Heart left ventricle (tissue), 16 donors: ENCODE results near the gene MYO15A. TPM values are rescaled to one million over a fixed set of nuclear protein-coding genes. Genes with fewer than 3 reads are reported as not detected.

Experiments
- ATAC-seq, 4 donors: fragments of 200-7000 bp; cut with Tn5 transposase; one replicate each; pipeline ENCODE4 v1.9.1; 2020 to 2022; ENCODE audit warnings: moderate library complexity in 4 of 4, mild to moderate bottlenecking in 3 of 4, moderate number of reproducible peaks in 1 of 4
- DNase-seq, 5 donors: peaks; one replicate each; pipeline ENCODE4 v3.0.0-alpha.2; 2020
- H3K27ac ChIP-seq, 12 donors: fragments of 200-600 bp; sonication (generic) in 4 of 12; one replicate each; pipeline versions ENCODE4 v1.5.0 to v1.8.0; 2016 to 2022; ENCODE audit warnings: mild to moderate bottlenecking in 2 of 12
- H3K27me3 ChIP-seq, 9 donors: fragments of 200-600 bp; sonication (generic) in 2 of 9; one replicate each; pipeline versions ENCODE4 v1.5.1 to v1.8.0; 2016 to 2022; ENCODE audit warnings: mild to moderate bottlenecking in 3 of 9
- H3K36me3 ChIP-seq, 9 donors: fragments of 200-600 bp; sonication (generic) in 2 of 9; one replicate each; pipeline versions ENCODE4 v1.5.0 to v1.8.0; 2018 to 2022; ENCODE audit warnings: mild to moderate bottlenecking in 2 of 9
- H3K4me1 ChIP-seq, 12 donors: fragments of 200-600 bp; sonication (generic) in 4 of 12; one replicate each; pipeline versions ENCODE4 v1.5.0 to v1.8.0; 2016 to 2022; ENCODE audit warnings: mild to moderate bottlenecking in 3 of 12
- H3K4me3 ChIP-seq, 12 donors: fragments of 200-600 bp; sonication (generic) in 4 of 12; one replicate each; pipeline versions ENCODE4 v1.5.0 to v1.8.0; 2017 to 2022; ENCODE audit warnings: mild to moderate bottlenecking in 9 of 12, moderate library complexity in 4 of 12
- H3K9me3 ChIP-seq, 12 donors: fragments of 200-600 bp; sonication (generic) in 4 of 12; one replicate each; pipeline versions ENCODE4 v1.5.0 to v1.8.0; 2016 to 2022; ENCODE audit warnings: mild to moderate bottlenecking in 1 of 12
- POLR2A ChIP-seq, 2 donors: fragments of 450-650 bp; IDR thresholded peaks; one replicate each; pipeline ENCODE4 v1.6.1; 2017; ENCODE audit warnings: antibody characterized with exemption in 2 of 2, mild to moderate bottlenecking in 2 of 2, moderate library complexity in 2 of 2
- WGBS, 4 donors: extraction: QIAGEN DNeasy Blood & Tissue Kit in 2 of 4; methylation state at CpG; one replicate each; pipeline versions ENCODE4 v1.1.5 to v1.1.7; 2013 to 2018; 5-methylcytosine and 5-hydroxymethylcytosine counted together
- intact Hi-C, 10 donors: fragments of 100-400 bp; cut with DNase I; formaldehyde crosslinking; loops; one replicate each; pipeline versions ENCODE4 v1.11.1 to v1.14.2; 2022
- polyA plus RNA-seq, 2 donors: library from polyadenylated mRNA; stranded (reverse); fragments of 200-250 nt; gene quantifications; one replicate each; pipeline ENCODE4 v1.2.3, GENCODE V29; 2013
- total RNA-seq, 9 donors: library from RNA; depleted of rRNA in 2 of 9; stranded (reverse); fragments of >200 nt in 2 of 9; fragmentation: NEBNext Ultra II Directional in 3 of 9; extraction: Animal tissue kit (Norgen Biotek cat#: 25700) in 3 of 9; gene quantifications; one replicate each; pipeline versions ENCODE4 v1.1.0 to v1.2.4, GENCODE V29; 2016 to 2023
- TF ChIP-seq, protein P1 (sequence below), 12 donors: fragments of 200-600 bp; sonication (generic) in 4 of 12; IDR thresholded peaks; one replicate each; pipeline versions ENCODE4 v1.5.0 to v1.8.0; 2018 to 2022; ENCODE audit warnings: antibody characterized with exemption in 12 of 12, mild to moderate bottlenecking in 5 of 12
- donor health status: ischemic (EF 13 %, LVEDD 7.1; RV severe dilation, severe dysfunction).
- donor health status: healthy with polysubstance abuse.
- donor health status: DM: no; HTN: yes; CAD: no.
- donor health status: DM: no; HTN: no; CAD: no.
- donor health status: ischemic (EF 25% LVEDD 6.9; RV normal size, moderate dysfunction).
- donor health status: ischemic (EF 25% LVEDD 5.7; RV mildly dilated, moderate dysfunction).
- donor health status: healthy.
- donor health status: DM: yes; HTN: yes; CAD: no.
- donor health status: ischemic (EF 35%, LVEDD 5.7; RV mildly dilated, moderate dysfunction).
- donor health status: nonischemic (EF 11% LVEDD 7.7; RV severe dilation, severe dysfunction).
- donor health status: DM: yes; HTN: yes; CAD: no.
- donor health status: PGD.
- donor health status: ischemic (EF 29% LVEDD 5.4; RV normal size, mild dysfunction).
- donor health status: nonischemic (EF 23%, LVEDD 6.1; RV moderate dilation, normal function).

The MYO15A gene
- total and polyA plus RNA-seq, 11 donors, result 0.12 to 0.53 (median 0.35) TPM; not detected in 2

DNA sequence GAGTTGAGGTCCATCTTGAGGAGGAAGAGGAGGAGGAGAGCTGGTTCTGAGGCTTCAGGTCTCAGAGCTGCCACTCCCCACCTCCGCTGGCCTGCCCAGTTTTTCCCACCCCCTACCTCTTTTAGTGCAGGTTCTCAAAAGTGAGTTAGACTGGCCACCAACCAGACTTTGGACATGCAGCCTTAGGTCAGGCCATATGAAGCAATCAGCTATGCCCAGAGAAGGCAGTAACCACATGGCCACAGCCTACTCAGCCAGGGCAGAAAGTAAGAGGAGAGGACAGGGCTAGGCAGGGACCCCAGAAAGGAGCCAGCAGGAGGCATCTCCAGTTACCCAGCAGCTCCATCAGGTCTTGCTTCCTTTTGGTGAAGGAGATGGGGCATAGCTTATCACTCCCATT is 9.0 kb downstream of the MYO15A start:
- no peak overlapping the region for H3K4me3 ChIP-seq
- TF ChIP-seq POLR2A (IDR thresholded peaks at IDR 0.05), result no peak
- TF ChIP-seq, protein P1, sequence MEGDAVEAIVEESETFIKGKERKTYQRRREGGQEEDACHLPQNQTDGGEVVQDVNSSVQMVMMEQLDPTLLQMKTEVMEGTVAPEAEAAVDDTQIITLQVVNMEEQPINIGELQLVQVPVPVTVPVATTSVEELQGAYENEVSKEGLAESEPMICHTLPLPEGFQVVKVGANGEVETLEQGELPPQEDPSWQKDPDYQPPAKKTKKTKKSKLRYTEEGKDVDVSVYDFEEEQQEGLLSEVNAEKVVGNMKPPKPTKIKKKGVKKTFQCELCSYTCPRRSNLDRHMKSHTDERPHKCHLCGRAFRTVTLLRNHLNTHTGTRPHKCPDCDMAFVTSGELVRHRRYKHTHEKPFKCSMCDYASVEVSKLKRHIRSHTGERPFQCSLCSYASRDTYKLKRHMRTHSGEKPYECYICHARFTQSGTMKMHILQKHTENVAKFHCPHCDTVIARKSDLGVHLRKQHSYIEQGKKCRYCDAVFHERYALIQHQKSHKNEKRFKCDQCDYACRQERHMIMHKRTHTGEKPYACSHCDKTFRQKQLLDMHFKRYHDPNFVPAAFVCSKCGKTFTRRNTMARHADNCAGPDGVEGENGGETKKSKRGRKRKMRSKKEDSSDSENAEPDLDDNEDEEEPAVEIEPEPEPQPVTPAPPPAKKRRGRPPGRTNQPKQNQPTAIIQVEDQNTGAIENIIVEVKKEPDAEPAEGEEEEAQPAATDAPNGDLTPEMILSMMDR (IDR thresholded peaks at IDR 0.05), result no peak
- H3K4me1 ChIP-seq, result no peaks in the 10 kb centered on the region
- no peaks in the 10 kb centered on the region for H3K36me3 ChIP-seq
- no peak overlapping the region for H3K27ac ChIP-seq
- H3K27me3 ChIP-seq, result peaks cover 0 to 8% (median 0%) of the 10 kb centered on the region in 9 donors
- ATAC-seq (no peak), DNase-seq (no peak)
- H3K9me3 ChIP-seq, result peaks cover 0 to 11% (median 0%) of the 10 kb centered on the region in 12 donors
- intact Hi-C loops, result no loop called here
- 88 to 100% (median 93%) methylated on average over 1 of the region's 1 CpG for WGBS, 4 donors

DNA sequence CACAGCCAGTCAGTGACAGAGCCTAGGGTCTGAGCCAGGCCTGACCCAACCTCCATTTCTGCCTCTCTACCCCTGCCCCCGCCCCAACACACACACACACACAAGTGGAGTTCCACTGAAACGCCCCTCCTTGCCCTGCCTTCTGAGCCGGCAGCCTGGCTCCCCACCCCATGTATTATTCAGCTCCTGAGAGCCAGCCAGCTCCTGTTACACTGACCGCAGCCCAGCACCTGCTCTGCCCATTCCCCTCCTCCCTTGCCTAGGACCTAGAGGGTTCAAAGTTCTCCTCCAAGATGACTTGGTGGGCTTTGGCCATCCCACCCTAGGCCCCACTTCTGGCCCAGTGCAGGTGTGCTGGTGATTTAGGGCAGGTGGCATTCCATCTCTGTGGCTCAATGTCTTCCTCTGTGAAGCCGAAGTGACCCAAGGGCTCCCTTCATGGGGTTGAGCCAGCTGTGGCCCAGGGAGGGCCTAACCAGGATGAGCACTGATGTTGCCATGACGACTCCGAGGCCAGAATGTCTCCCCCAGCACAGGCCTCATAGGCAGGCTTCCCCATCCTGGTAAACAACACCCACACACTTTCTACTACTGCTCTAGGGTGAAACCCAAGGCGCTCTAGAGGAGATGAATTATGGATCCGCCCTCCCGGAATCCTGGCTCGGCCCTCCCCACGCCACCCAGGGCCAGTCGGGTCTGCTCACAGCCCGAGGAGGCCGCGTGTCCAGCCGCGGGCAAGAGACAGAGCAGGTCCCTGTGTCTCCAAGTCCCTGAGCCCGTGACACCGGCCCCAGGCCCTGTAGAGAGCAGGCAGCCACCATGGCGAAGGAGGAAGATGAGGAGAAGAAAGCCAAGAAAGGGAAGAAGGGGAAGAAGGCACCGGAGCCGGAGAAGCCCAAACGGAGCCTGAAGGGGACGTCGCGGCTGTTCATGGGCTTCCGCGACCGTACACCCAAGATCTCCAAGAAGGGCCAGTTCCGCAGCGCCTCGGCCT is 9.7 kb downstream of the MYO15A start:
- Histone ChIP-seq H3K4me1 (no peaks in the 10 kb centered on the region), H3K27me3 (peaks cover 0 to 8% (median 0%) of the 10 kb centered on the region in 9 donors), H3K4me3 (no peak overlapping the region), H3K36me3 (no peaks in the 10 kb centered on the region), H3K27ac (no peak overlapping the region), H3K9me3 (peaks cover 0 to 11% (median 0%) of the 10 kb centered on the region in 12 donors)
- TF ChIP-seq, protein P1 (IDR thresholded peaks at IDR 0.05), result no peak
- no peak for DNase-seq
- WGBS, 4 donors, result 91 to 93% (median 91%) methylated on average over 32 to 33 of the region's 33 CpGs
- intact Hi-C loops, result no loop called here
- no peak for ATAC-seq

GRCh38 chr17:18119166-18119745 is 10.7 kb downstream of the MYO15A start:
- H3K4me1 ChIP-seq, result no peaks in the 10 kb centered on the region
- peaks cover 0 to 8% (median 0%) of the 10 kb centered on the region in 9 donors for H3K27me3 ChIP-seq
- TF ChIP-seq, protein P1 (IDR thresholded peaks at IDR 0.05), result no peak
- no peak for TF ChIP-seq POLR2A (IDR thresholded peaks at IDR 0.05)
- no peaks in the 10 kb centered on the region for H3K36me3 ChIP-seq
- peaks cover 0 to 11% (median 0%) of the 10 kb centered on the region in 12 donors for H3K9me3 ChIP-seq
- WGBS, 4 donors, result 96 to 97% (median 97%) methylated on average over 53 to 57 of the region's 57 CpGs
- H3K4me3 ChIP-seq, result no peak overlapping the region
- no peak for DNase-seq
- ATAC-seq, result no peak
- intact Hi-C loops, result no loop called here
- no peak overlapping the region for H3K27ac ChIP-seq

GRCh38 chr17:18119938-18120337 is 11.4 kb downstream of the MYO15A start:
- 97 to 98% (median 97%) methylated on average over 29 to 30 of the region's 30 CpGs for WGBS, 4 donors

More at GRCh38 chr17:18119938-18120337, 11.4 kb downstream of the MYO15A start:
- Histone ChIP-seq H3K36me3 (no peaks in the 10 kb centered on the region), H3K4me1 (no peaks in the 10 kb centered on the region), H3K4me3 (no peak overlapping the region), H3K27ac (no peak overlapping the region), H3K9me3 (peaks cover 0 to 11% (median 0%) of the 10 kb centered on the region in 12 donors), H3K27me3 (peaks cover 0 to 8% (median 0%) of the 10 kb centered on the region in 9 donors)
- TF ChIP-seq, protein P1 (IDR thresholded peaks at IDR 0.05), result no peak
- TF ChIP-seq POLR2A (IDR thresholded peaks at IDR 0.05), result no peak
- intact Hi-C loops, result no loop called here
- DNase-seq, result no peak
- no peak for ATAC-seq
